HUDEP-2 (cell line): ENCODE measurements around the gene DPYSL3.

ENCODE experiments used
- DNase-seq, 76 experiments: peaks; one replicate each; lab custom pipeline; 2025; ENCODE audit not compliant: unreplicated experiment in 76 of 76; lab: John Stamatoyannopoulos, UW

DPYSL3 gene

GRCh38 chr5:147517383-147517782, 7.5 kb upstream of the DPYSL3 start:
- no peak for DNase-seq

- DNase-seq: no peak
These were observed 5.4 kb upstream of the DPYSL3 start for GRCh38 chr5:147515269-147515668.

GRCh38 chr5:147512659-147513379, 3.0 kb upstream of the DPYSL3 start:
- DNase-seq: no peak

GRCh38 chr5:147510885-147511284, 1.0 kb upstream of the DPYSL3 start:
- no peak for DNase-seq

- DNase-seq: no peak
These were observed 693 bp downstream of the DPYSL3 start for GRCh38 chr5:147509041-147509709.

- DNase-seq: no peak
These were observed 1.2 kb downstream of the DPYSL3 start for GRCh38 chr5:147508711-147509040.

- DNase-seq: no peak
These were observed 2.3 kb downstream of the DPYSL3 start for GRCh38 chr5:147507480-147508126.

- no peak for DNase-seq
These were observed 5.3 kb downstream of the DPYSL3 start for GRCh38 chr5:147504535-147504934.

- no peak for DNase-seq
These were observed 5.9 kb downstream of the DPYSL3 start for GRCh38 chr5:147504011-147504410.

GRCh38 chr5:147490989-147491388, 18.9 kb downstream of the DPYSL3 start:
- no peak for DNase-seq

GRCh38 chr5:147487031-147487750, 22.7 kb downstream of the DPYSL3 start:
- no peak for DNase-seq

- DNase-seq: no peak
These were observed 24.1 kb downstream of the DPYSL3 start for GRCh38 chr5:147485814-147486213.

GRCh38 chr5:147485046-147485445, 24.8 kb downstream of the DPYSL3 start:
- no peak for DNase-seq

- no peak for DNase-seq
These were observed 25.2 kb downstream of the DPYSL3 start for GRCh38 chr5:147484708-147485020.

GRCh38 chr5:147483961-147484707, 25.7 kb downstream of the DPYSL3 start:
- no peak for DNase-seq

GRCh38 chr5:147483188-147483790, 26.6 kb downstream of the DPYSL3 start:
- DNase-seq: no peak

- no peak for DNase-seq
These were observed 27.1 kb downstream of the DPYSL3 start for GRCh38 chr5:147482706-147483180.

- no peak for DNase-seq
These were observed 27.8 kb downstream of the DPYSL3 start for GRCh38 chr5:147481874-147482705.

- DNase-seq: no peak
These were observed 28.5 kb downstream of the DPYSL3 start for GRCh38 chr5:147481376-147481775.
